GM21737 (cell line): ENCODE measurements around the gene MAN2B2.
"Not testable (repeated sequence)": the region's sequence is repeated elsewhere in the genome, so short reads cannot be mapped to it uniquely, and the experiment has no call there.

Source experiments
- ATAC-seq: cut with Tn5 transposase; IDR thresholded peaks from one replicate; pipeline ENCODE4 v1.9.1; 2021; ENCODE audit warnings: mild to moderate bottlenecking, moderate library complexity; ENCODE audit not compliant: unreplicated experiment

MAN2B2 gene

DNA sequence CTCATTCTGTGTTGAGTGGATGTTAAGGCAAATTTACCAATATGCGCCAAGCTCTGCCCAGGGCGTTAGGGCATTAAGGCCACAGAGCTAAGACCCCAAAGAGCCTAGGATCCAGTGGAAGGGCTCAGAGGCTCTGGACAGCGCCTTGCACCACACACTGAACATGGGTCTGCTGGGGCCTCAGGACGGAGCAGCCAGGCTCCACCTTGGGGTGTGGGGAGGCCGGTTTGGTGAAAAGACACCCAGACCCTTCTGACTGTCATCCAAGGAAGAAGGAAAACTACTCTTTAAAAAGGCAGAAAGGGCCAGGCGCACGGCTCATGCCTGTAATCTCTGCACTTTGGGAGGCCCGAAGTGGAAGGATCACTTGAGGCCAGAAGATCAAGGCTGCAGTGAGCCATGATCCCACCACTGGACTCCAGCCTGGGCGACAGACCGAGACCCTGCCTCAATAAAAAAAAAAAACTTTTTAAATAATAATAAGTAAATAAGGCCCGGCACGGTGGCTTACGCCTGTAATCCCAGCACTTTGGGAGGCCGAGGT is 64.2 kb downstream of the MAN2B2 start:
- ATAC-seq: no peak

DNA sequence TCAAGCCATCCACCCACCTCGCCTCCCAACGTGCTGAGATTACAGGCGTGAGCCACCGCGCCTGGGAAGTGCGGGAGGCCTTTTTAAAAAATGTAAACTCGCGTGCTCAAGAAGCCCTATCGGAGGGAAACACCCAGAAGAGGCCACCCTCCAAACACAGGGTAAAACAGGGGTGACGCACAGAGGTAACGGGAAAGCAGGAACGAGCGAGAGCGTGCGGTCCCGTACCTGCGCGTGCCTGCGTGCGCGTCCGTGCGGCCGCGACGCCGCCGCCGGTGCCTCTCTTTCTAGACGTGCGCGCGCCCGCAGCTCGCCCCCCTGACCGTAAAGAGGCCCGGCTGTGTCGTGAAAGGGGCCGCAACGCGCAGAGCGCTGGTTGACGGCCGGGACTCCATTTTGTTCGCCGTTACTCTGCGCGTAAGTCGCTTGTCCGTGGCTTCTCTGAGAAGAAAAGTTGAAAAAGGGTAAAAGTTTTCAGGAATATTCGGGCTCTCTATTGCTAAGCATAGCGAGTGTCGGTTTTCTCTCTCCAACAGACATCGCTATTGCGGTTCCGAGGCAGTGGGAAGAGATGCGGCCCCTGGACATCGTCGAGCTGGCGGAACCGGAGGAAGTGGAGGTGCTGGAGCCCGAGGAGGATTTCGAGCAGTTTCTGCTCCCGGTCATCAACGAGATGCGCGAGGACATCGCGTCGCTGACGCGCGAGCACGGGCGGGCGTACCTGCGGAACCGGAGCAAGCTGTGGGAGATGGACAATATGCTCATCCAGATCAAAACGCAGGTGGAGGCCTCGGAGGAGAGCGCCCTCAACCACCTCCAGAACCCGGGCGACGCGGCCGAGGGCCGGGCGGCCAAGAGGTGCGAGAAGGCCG is 65.5 kb downstream of the MAN2B2 start, which contains the start of gene MRFAP1:
TSS of gene MRFAP1 (plus strand) at position 394 of the 872 bp plus-strand sequence. CDS start at position 572, 178 bp downstream.
- peak; percentile 81 for ATAC-seq

DNA sequence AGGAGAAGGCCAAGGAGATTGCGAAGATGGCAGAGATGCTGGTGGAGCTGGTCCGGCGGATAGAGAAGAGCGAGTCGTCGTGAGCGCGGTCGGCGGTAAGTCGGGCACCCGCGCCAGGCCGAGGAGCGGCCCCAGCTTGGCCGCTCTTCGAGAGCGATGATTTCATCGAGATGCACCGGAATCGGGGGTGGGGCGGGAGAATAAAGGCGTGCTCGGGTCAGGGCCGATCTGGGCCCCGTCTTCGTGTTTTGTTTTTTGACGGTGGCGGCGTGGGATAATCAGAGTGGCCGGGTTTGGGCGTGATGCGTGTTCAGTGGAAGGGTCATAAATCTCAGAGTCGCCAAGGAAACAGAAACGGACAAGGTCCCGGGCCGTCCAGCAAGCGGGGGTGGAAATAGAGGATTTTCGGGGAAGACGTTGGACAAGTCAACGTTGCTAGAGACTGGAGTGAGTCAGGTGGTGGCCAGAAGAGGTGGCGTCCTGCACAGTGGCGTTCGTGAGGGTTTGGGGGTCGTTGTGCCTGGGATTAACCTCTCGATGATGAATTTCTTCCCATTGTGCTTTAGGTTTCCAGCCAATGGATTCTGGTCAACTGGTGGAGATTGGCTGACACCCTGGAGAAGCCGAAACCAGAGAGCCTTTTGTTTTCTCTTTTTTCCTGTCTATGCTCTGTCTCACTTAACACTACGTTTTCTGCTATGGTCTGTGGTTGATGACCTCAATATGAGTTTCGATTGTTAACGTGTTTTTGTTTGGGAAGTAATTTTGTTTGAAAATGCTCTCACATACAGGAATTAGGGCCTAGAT is 66.4 kb downstream of the MAN2B2 start:
- ATAC-seq: peak; percentile 23

DNA sequence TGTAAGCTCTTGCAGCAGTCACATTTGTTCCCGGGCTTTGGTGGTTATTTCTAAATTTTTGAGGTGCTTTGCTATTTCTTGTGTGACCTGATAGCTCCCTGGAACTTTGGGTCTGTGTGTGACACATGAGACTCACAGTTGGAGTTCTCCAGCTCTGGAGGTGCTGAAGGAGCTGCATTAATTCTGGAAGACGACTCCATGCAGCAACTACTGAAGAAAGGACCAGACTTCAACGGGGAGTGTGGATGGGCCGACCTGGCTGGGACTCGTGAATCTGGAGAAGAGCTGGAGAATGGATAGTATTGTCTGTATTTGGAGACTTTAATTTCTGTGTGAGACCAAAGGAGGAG is 67.0 kb downstream of the MAN2B2 start:
- no peak for ATAC-seq

DNA sequence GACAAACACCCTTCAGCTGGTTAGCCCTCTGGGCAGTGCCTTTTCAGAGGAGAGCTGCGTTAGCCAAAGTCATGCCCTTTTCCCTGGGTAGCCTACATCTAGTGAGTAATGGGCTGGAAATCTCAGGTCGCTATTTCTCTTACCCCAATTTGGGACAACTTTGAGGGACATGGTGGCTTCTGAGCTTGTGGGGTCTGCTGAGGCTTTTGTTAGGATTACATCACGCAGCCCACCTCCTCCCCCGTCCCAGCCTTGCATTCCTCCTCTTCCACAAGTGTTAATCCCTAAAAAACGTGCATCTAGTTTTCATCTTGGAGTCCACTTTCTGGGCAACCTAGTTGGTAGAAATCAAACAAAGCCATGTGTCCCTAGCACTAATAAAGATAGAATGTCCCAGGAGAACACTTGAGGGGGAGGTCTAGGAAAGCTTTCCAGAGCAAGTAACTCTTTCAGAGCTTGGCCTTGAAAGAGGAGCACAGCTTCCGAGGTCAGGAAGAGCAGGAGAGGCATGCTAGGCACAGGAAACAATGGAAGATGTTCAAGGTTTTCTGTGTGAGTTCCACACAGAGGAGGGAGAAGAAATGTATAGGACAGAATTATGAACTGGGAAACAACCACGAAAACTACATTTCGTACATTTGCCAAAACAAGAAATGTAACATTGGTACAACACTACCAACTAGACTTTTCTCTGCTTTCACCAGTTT is 68.3 kb downstream of the MAN2B2 start:
- no peak for ATAC-seq

DNA sequence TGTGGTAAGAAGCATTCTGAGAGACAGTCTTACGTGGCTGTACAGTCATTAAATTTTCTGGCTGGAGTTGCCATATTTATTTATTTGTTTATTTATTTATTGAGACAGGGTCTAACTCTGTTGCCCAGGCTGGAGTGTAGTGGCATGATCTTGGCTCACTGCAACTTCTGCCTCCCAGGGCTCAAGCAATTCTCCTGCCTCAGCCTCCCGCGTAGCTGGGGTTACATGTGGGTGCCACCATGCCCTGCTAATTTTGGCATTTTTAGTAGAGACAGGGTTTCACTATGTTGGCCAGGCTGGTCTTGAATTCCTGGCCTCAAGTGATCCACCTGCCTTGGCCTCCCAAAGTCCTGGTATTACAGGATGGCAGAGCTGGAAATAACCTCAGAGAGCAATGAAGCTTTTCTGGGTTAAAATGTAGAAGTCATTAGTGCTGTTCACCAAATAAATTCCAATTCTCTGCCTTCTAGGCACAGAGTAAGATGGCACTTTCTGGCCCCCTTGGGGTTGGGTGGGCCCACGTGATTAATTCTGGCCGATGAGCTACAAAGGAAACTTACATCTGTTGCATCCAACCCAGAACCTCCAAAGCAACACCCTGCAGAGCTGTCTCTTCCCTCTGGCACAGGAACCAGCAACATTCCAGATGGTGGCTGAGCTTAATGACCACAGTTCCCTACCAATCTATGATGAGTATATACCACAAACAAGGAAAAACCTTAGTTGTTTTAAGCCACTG is 70.0 kb downstream of the MAN2B2 start:
- ATAC-seq: no peak

DNA sequence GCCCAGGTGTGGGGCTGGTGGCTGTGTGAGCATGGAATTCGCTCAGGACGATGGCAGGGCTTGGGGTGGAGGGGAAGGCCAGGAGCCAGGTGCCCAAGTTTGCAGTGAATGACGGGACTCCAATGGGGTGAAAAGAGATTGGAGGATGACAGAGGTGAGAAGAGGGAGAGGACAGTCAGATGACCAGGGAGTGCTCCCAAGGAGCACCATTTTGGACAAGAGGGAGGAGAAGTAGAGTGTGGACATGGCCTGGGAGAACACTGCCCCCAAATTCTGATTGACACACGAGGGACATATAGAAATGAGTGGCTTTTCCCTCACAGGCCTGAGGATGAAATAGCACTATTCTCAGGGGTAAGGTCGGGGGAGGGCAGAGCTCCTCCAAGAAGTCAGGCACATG is 72.2 kb downstream of the MAN2B2 start:
- no peak for ATAC-seq

DNA sequence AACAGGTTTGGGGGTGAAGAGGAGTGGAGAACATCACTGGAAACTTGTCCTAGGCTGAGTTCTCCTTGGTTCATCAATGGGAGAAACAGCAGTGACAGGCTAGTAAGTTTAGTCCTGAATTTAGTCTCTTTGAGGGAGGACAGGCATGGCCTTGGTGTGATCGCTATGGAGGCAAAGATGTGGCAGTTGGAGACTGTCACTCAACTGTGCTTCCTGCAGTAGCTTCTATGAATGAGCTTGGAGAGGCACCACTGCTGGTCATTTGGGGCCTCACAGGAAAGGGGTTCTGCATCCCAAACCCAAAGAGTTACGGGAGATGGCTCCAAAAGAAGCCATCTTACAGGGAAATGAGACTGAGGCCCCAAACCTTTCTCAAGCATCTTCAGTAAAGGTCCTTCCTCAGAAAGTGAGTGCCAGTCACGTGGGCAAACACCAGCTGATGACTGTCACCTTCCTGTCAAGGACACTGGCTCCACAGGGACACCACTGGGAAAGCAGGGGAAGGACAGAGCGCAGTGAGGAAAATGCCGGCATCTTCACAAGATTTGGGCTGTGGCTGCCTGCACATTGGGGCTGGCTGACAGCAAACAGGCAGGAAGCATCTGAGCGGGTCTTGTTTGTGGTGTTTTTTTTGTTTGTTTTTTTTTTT is 72.7 kb downstream of the MAN2B2 start:
- ATAC-seq: no peak

DNA sequence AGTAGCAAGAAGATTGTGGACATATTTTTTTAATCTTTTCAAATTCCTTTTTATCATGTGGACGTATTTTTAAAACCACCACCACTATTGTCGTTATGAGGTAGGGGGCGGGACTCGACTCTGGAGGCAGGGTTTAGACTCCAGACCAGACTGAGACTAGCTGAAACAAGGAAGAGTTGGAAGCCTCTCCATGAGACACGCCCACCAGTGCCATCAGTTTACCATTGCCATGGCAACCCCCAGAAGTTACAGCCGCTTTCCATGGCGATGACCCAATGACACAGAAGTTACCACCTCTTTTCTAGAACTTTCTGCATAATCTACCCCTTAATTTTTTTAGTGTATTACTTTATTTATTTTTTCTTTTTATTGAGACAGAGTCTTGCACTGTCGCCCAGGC is 74.2 kb downstream of the MAN2B2 start:
- no peak for ATAC-seq

DNA sequence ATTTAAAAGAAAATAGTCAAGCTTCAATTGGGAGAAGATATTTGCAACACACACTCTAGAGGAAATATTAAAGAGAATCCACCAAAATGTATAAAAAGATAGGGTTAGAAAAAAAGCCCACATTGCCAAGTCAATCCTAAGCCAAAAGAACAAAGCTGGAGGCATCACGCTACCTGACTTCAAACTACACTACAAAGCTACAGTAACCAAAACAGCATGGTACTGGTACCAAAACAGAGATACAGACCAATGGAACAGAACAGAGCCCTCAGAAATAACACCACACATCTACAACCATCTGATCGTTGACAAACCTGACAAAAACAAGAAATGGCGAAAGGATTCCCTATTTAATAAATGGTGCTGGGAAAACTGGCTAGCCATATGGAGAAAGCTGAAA is 79.2 kb downstream of the MAN2B2 start:
- not testable (repeated sequence) for ATAC-seq

DNA sequence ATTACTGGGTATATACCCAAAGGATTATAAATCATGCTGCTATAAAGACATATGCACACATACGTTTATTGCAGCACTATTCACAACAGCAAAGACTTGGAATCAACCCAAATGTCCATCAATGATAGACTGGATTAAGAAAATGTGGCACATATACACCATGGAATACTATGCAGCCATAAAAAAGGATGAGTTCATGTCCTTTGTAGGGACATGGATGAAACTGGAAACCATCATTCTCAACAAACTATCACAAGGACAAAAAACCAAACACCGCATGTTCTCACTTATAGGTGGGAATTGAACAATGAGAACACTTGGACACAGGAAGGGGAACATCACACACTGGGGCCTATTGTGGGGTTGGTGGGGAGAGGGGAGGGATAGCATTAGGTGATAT is 80.3 kb downstream of the MAN2B2 start:
- not testable (repeated sequence) for ATAC-seq

DNA sequence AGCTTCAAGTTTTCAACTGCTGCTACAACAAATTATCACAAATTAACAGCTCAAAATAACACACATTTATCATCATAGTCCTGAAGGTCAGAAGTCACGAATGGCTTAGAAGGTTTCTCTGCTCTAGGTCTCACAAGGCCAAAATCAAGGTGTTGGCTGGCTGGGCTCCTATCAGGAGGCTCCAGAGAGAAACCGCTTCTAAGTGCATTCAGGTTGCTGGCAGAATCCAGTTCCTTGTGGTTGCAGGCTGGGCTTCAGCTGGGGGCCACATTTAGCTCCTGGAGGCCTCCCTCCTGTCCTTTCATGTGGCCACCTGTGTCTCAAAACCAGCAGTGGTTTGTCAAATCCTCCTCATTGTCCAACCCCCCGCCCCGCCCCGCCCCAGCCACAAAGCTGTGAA is 80.9 kb downstream of the MAN2B2 start:
- ATAC-seq: no peak

DNA sequence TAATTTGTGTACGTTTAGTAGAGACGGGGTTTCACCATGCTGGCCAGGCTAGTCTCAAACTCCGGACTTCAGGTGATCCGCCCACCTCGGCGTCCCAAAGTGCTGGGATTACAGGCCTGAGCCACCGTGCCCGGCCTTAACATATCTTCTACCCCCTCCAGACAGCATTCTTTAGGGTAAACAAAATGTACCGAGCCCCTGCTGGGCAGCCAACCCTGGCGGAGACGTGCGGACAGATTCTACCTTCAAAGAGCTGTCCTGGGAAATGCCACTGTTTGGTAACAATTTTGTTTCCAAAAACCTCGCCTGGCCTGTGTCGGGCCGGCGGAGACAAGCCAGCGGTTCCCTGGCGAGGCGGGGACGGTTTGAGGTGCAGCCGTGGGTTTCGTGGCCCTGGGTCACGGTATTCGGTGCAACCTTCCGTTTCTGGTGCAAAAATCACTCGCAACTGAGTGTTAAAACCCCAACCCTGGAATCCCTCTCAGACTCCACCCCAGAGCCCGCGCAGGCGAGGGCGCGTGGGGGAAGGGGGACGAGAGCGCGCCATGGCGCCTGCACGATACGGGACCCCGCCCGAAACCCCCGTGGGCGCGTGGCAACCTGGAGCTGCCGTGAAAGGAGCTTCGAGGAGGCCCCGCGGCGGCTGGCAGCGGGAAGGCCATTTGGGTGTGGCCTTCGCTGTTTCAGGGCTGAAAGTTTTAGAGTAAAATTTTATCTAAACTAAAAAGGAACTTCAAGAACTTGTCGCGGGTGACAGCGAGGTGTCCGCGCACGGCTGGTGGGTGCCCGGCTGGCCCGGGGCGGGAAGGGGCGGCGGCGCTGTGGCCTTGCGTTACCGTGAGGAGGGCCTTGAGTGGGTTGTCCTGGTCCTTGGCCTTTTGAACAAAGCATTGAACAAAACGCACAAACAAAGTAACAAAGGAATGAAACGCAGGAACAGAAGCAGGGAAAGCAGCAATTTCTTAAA is 82.5 kb downstream of the MAN2B2 start:
- no peak for ATAC-seq

DNA sequence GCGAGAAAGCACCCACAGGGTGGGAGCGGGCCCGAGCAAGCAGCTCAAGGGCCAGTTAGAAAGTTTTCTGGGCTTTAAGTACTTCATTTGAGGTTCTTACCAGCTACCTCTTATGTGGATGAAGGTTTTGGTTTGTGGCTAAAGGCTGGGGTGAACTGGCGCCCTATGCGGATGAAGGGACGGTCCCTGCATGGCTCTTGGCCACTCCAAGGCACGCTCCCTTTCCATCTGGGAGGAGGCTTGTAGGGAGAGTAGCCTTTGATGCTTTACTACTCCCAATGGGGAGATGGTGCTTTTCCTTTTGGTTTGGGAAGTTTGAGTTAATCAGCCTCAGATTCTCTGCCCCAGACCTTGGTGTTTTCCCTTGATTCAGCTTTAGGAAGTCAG is 83.2 kb downstream of the MAN2B2 start:
- ATAC-seq: no peak

DNA sequence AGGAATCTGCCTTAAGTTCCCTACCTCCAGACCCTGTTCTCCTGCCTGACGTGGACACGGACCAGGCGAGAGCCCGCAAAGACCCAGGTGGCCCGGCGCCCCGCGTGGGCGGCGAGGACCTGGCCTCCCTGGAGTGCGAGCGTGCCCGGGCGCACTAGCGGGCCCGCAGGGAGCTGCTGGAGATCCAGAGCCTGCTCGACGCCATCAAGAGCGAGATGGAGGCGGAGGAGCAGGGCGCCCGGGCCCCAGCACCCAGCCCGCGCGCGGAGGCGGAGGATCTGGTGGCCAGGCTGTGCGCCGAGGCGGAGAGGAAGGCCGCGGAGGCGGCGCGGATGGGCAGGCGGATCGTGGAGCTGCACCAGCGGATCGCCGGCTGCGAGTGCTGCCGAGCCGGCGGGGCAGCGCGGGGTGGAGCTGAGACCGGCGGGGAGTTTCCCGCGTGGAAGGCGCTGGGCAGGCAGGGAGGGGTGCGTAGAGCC is 83.6 kb downstream of the MAN2B2 start:
- ATAC-seq: no peak

DNA sequence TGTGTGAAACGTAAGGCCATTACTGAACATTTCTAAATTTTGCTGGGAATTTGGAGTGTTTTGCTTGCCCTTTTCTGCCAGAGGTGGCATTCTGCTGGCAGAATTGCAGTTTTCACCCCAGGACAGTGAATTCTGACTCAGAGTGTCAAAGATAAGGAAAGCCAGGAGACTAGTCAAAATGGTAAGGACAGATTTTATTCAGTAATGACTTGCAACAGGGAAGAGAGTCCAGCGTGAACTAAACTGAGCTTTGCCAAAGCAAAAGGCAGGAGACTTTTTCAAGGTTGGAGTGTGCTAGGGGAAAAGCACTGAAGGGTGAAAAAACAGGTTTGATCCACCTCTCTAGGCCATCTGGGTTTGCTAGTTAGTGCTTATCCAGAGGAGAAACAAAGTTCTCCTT is 84.9 kb downstream of the MAN2B2 start:
- no peak for ATAC-seq

DNA sequence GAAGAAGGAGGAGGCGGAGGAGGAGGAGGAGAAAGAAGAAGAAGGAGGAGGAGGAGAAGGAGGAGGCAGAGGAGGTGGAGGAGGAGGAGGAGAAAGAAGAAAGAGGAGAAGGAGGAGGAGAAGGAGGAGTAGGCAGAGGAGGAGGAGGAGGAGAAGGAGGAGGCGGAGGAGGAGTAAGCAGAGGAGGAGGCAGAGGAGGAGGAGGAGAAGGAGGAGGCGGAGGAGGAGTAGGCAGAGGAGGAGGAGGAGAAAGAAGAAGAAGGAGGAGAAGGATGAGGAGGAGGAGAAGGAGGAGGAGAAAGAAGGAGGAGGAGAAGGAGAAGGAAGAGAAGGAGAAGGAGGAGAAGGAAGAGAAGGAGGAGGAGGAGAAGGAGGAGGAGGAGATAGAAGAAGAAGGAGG is 85.4 kb downstream of the MAN2B2 start:
- ATAC-seq: no peak

DNA sequence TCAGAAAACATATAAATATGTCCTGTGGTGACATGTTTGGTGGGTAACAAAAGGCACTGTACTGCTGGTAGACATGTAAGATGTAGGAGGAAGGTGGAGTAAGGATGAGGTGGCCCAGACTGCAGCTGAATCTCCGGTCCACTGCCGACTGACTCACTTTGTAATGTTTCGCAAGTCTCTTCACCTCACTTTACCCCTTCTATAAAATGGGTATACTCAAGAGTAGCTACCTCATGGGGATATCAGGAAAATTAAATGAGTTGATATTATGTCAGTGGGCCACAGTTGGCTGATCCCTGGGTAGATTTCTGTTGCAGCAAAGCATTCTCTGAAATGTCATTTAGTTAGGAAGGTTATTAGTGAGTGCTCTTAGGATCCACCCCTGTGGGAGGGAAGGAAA is 87.6 kb downstream of the MAN2B2 start:
- no peak for ATAC-seq
